ENCODE data around the gene NFIX.

NFIX gene

GRCh38 chr19:13029893-13030292 is 34.6 kb downstream of the NFIX start:
- H3K4me3 ChIP-seq (replicated peaks; ENCODE audit: low read depth, low read length) = no peak overlapping the region
- no peak for DNase-seq (ENCODE audit: extremely low read depth, insufficient read length)
- peak; percentile 70 for TF ChIP-seq CTCF (IDR thresholded peaks at IDR 0.05; ENCODE audit: insufficient read depth, low read length, poor library complexity, severe bottlenecking)
- no peaks in the 10 kb centered on the region for H3K36me3 ChIP-seq (ENCODE audit: control insufficient read depth, insufficient read depth, low read length)
- H3K27me3 ChIP-seq (replicated peaks; ENCODE audit: control insufficient read depth, insufficient read depth, low read length) = no peaks in the 10 kb centered on the region; the same call in 1 of the 2 replicates

GRCh38 chr19:13031917-13032623 is 36.8 kb downstream of the NFIX start:
- DNase-seq (ENCODE audit: extremely low read depth, insufficient read length) = no peak
- Histone ChIP-seq H3K27me3 (replicated peaks; ENCODE audit: control insufficient read depth, insufficient read depth, low read length) (no peaks in the 10 kb centered on the region; the same call in 1 of the 2 replicates), H3K36me3 (ENCODE audit: control insufficient read depth, insufficient read depth, low read length) (no peaks in the 10 kb centered on the region), H3K4me3 (replicated peaks; ENCODE audit: low read depth, low read length) (no peak overlapping the region)
- TF ChIP-seq CTCF (IDR thresholded peaks at IDR 0.05; ENCODE audit: insufficient read depth, low read length, poor library complexity, severe bottlenecking) = no peak

GRCh38 chr19:13032837-13033236 is 37.6 kb downstream of the NFIX start:
- no peak for DNase-seq (ENCODE audit: extremely low read depth, insufficient read length)
- Histone ChIP-seq H3K36me3 (ENCODE audit: control insufficient read depth, insufficient read depth, low read length) (no peaks in the 10 kb centered on the region), H3K27me3 (replicated peaks; ENCODE audit: control insufficient read depth, insufficient read depth, low read length) (no peaks in the 10 kb centered on the region; the same call in 1 of the 2 replicates), H3K4me3 (replicated peaks; ENCODE audit: low read depth, low read length) (no peak overlapping the region)
- no peak for TF ChIP-seq CTCF (IDR thresholded peaks at IDR 0.05; ENCODE audit: insufficient read depth, low read length, poor library complexity, severe bottlenecking)

GRCh38 chr19:13033244-13033643 is 38.0 kb downstream of the NFIX start:
- TF ChIP-seq CTCF (IDR thresholded peaks at IDR 0.05; ENCODE audit: insufficient read depth, low read length, poor library complexity, severe bottlenecking) = peak; percentile 29
- DNase-seq (ENCODE audit: extremely low read depth, insufficient read length) = no peak
- H3K4me3 ChIP-seq (replicated peaks; ENCODE audit: low read depth, low read length) = no peak overlapping the region
- no peaks in the 10 kb centered on the region for H3K36me3 ChIP-seq (ENCODE audit: control insufficient read depth, insufficient read depth, low read length)
- no peaks in the 10 kb centered on the region; the same call in 1 of the 2 replicates for H3K27me3 ChIP-seq (replicated peaks; ENCODE audit: control insufficient read depth, insufficient read depth, low read length)

- Histone ChIP-seq H3K4me3 (replicated peaks; ENCODE audit: low read depth, low read length) (no peak overlapping the region), H3K27me3 (replicated peaks; ENCODE audit: control insufficient read depth, insufficient read depth, low read length) (no peaks in the 10 kb centered on the region; the same call in 1 of the 2 replicates), H3K36me3 (ENCODE audit: control insufficient read depth, insufficient read depth, low read length) (no peaks in the 10 kb centered on the region)
- no peak for DNase-seq (ENCODE audit: extremely low read depth, insufficient read length)
- peak; percentile 96 for TF ChIP-seq CTCF (IDR thresholded peaks at IDR 0.05; ENCODE audit: insufficient read depth, low read length, poor library complexity, severe bottlenecking)
These were observed 38.7 kb downstream of the NFIX start for GRCh38 chr19:13033819-13034611.

Measured in GM06990 (cell line).